Daoy (cell line): ENCODE measurements around the gene FERD3L. TPM values are rescaled to one million over a fixed set of nuclear protein-coding genes. Genes with fewer than 3 reads are reported as not detected.

ENCODE experiments used
- DNase-seq: peaks from one replicate; pipeline ENCODE4 v3.0.0-alpha.2; 2015; ENCODE audit warnings: low read depth
- total RNA-seq: library from RNA; depleted of rRNA; stranded (reverse); fragments of >200 nt; shearing (Covaris generic); gene quantifications from 2 replicates; pipeline ENCODE4 v1.2.3, GENCODE V29; 2014; rRNA removed

FERD3L gene
- total RNA-seq, 1 experiment from 2014 or later = not detected

GRCh38 chr7:19101472-19101871, 43.7 kb downstream of the FERD3L start:
- DNase-seq = no peak

- no peak for DNase-seq
Observed at GRCh38 chr7:19099924-19100323, 45.3 kb downstream of the FERD3L start.

GRCh38 chr7:19099194-19099593, 46.0 kb downstream of the FERD3L start:
- no peak for DNase-seq

- no peak for DNase-seq
Observed at GRCh38 chr7:19098510-19098909, 46.7 kb downstream of the FERD3L start.

- no peak for DNase-seq
Observed at GRCh38 chr7:19097165-19098055, 47.8 kb downstream of the FERD3L start.

GRCh38 chr7:19095353-19095860, 49.8 kb downstream of the FERD3L start:
- no peak for DNase-seq

Other genes with a start within 250 kb of the FERD3L start
- 16.5 and 35.5 TPM in 2 replicates for gene TWIST1, start 27.8 kb downstream of the FERD3L start, total RNA-seq